ENCODE measurements around the gene MYO15B.
A peak's percentile ranks its signal among the peaks of the same experiment; 100 is the strongest.
"Not testable (repeated sequence)": the region's sequence is repeated elsewhere in the genome, so short reads cannot be mapped to it uniquely, and the experiment has no call there.

The MYO15B gene

GRCh38 chr17:75636381-75637142 is 49.0 kb downstream of the MYO15B start:
- peak overlapping the region in 1 of 2 experiments; percentile 60 for H3K27ac ChIP-seq (ENCODE audit: insufficient read depth in 1 of 2, low read depth in 1 of 2, low read length in 2 of 2, poor library complexity in 1 of 2, severe bottlenecking in 2 of 2)
- no peak overlapping the region for H3K4me3 ChIP-seq (ENCODE audit: control insufficient read depth in 1 of 7, extremely low read depth in 1 of 7, insufficient read depth in 4 of 7, low read depth in 2 of 7, low read length in 6 of 7)
- no peak for DNase-seq
- no peaks in the 10 kb centered on the region for H3K9me3 ChIP-seq (ENCODE audit: control extremely low read depth in 1 of 5, control insufficient read depth in 4 of 5, insufficient read depth in 2 of 5, low read depth in 1 of 5, low read length in 4 of 5)
- H3K27me3 ChIP-seq (replicated peaks in 2 of 5; ENCODE audit: control insufficient read depth in 4 of 5, insufficient read depth in 5 of 5, low read length in 4 of 5) = no peaks in the 10 kb centered on the region
- POLR2A ChIA-PET = interaction anchor here (1.1 to 1.5 kb wide), 3 partner anchors 9 to 30 kb away, joined by 4 to 13 read pairs (median 4); partner anchors contain the start of genes RECQL5 and SAP30BP
- CTCF ChIA-PET = interaction anchor here (1.4 to 29.3 kb wide), 8 partner anchors 8 to 116 kb away, joined by 3 to 834 read pairs (median 5); partner anchors contain the start of gene RECQL5
- H3K4me1 ChIP-seq (ENCODE audit: control extremely low read depth in 1 of 4, control insufficient read depth in 4 of 4, insufficient read depth in 4 of 4, low read length in 3 of 4) = peaks cover 0 to 44% (median 36%) of the 10 kb centered on the region in 4 experiments
- WGBS (ENCODE audit: insufficient coverage) = 99% methylated on average over 19 of the region's 19 CpGs
- H3K36me3 ChIP-seq (ENCODE audit: control insufficient read depth in 4 of 4, insufficient read depth in 4 of 4, low read length in 3 of 4) = peaks cover 0 to 9% (median 7%) of the 10 kb centered on the region in 4 experiments

GRCh38 chr17:75637143-75637538 is 49.5 kb downstream of the MYO15B start:
- no peak for DNase-seq
- Histone ChIP-seq H3K36me3 (ENCODE audit: control insufficient read depth in 4 of 4, insufficient read depth in 4 of 4, low read length in 3 of 4) (peaks cover 0 to 9% (median 6%) of the 10 kb centered on the region in 4 experiments), H3K27me3 (replicated peaks in 2 of 5; ENCODE audit: control insufficient read depth in 4 of 5, insufficient read depth in 5 of 5, low read length in 4 of 5) (no peaks in the 10 kb centered on the region), H3K4me1 (ENCODE audit: control extremely low read depth in 1 of 4, control insufficient read depth in 4 of 4, insufficient read depth in 4 of 4, low read length in 3 of 4) (peaks cover 0 to 46% (median 37%) of the 10 kb centered on the region in 4 experiments), H3K27ac (ENCODE audit: insufficient read depth in 1 of 2, low read depth in 1 of 2, low read length in 2 of 2, poor library complexity in 1 of 2, severe bottlenecking in 2 of 2) (no peak overlapping the region), H3K4me3 (ENCODE audit: control insufficient read depth in 1 of 7, extremely low read depth in 1 of 7, insufficient read depth in 4 of 7, low read depth in 2 of 7, low read length in 6 of 7) (no peak overlapping the region), H3K9me3 (ENCODE audit: control extremely low read depth in 1 of 5, control insufficient read depth in 4 of 5, insufficient read depth in 2 of 5, low read depth in 1 of 5, low read length in 4 of 5) (no peaks in the 10 kb centered on the region)
- ChIA-PET CTCF (interaction anchor here (1.8 to 29.3 kb wide), 6 partner anchors 8 to 115 kb away, joined by 5 to 834 read pairs (median 6); a partner anchor contains a TSS), POLR2A (interaction anchor here (0.6 to 1.5 kb wide), 3 partner anchors 9 to 25 kb away, joined by 3 to 7 read pairs (median 4); a partner anchor contains a TSS)
- WGBS (ENCODE audit: insufficient coverage) = 89% methylated on average over 13 of the region's 13 CpGs

GRCh38 chr17:75637551-75637950 is 50.0 kb downstream of the MYO15B start:
- no peaks in the 10 kb centered on the region for H3K27me3 ChIP-seq (replicated peaks in 2 of 5; ENCODE audit: control insufficient read depth in 4 of 5, insufficient read depth in 5 of 5, low read length in 4 of 5)
- peaks cover 0 to 9% (median 6%) of the 10 kb centered on the region in 4 experiments for H3K36me3 ChIP-seq (ENCODE audit: control insufficient read depth in 4 of 4, insufficient read depth in 4 of 4, low read length in 3 of 4)
- POLR2A ChIA-PET = interaction anchor here (0.6 to 1.3 kb wide), 2 partner anchors 9 to 25 kb away, joined by 3 to 7 read pairs; a partner anchor contains a TSS
- CTCF ChIA-PET = interaction anchor here (1.0 to 29.3 kb wide), 6 partner anchors 9 to 115 kb away, joined by 3 to 834 read pairs (median 6); a partner anchor contains a TSS
- no peak overlapping the region for H3K27ac ChIP-seq (ENCODE audit: insufficient read depth in 1 of 2, low read depth in 1 of 2, low read length in 2 of 2, poor library complexity in 1 of 2, severe bottlenecking in 2 of 2)
- DNase-seq = no peak
- H3K9me3 ChIP-seq (ENCODE audit: control extremely low read depth in 1 of 5, control insufficient read depth in 4 of 5, insufficient read depth in 2 of 5, low read depth in 1 of 5, low read length in 4 of 5) = no peaks in the 10 kb centered on the region
- H3K4me1 ChIP-seq (ENCODE audit: control extremely low read depth in 1 of 4, control insufficient read depth in 4 of 4, insufficient read depth in 4 of 4, low read length in 3 of 4) = peaks cover 0 to 50% (median 38%) of the 10 kb centered on the region in 4 experiments
- H3K4me3 ChIP-seq (ENCODE audit: control insufficient read depth in 1 of 7, extremely low read depth in 1 of 7, insufficient read depth in 4 of 7, low read depth in 2 of 7, low read length in 6 of 7) = no peak overlapping the region
- 96% methylated on average over 6 of the region's 7 CpGs for WGBS (ENCODE audit: insufficient coverage)

GRCh38 chr17:75638039-75638438 is 50.4 kb downstream of the MYO15B start:
- H3K9me3 ChIP-seq (ENCODE audit: control extremely low read depth in 1 of 5, control insufficient read depth in 4 of 5, insufficient read depth in 2 of 5, low read depth in 1 of 5, low read length in 4 of 5); H3K27ac ChIP-seq (ENCODE audit: insufficient read depth in 1 of 2, low read depth in 1 of 2, low read length in 2 of 2, poor library complexity in 1 of 2, severe bottlenecking in 2 of 2); H3K36me3 ChIP-seq (ENCODE audit: control insufficient read depth in 4 of 4, insufficient read depth in 4 of 4, low read length in 3 of 4); DNase-seq; H3K27me3 ChIP-seq (replicated peaks in 2 of 5; ENCODE audit: control insufficient read depth in 4 of 5, insufficient read depth in 5 of 5, low read length in 4 of 5); H3K4me3 ChIP-seq (ENCODE audit: control insufficient read depth in 1 of 7, extremely low read depth in 1 of 7, insufficient read depth in 4 of 7, low read depth in 2 of 7, low read length in 6 of 7): not testable (repeated sequence)
- peaks cover 0 to 47% (median 34%) of the 10 kb centered on the region in 4 experiments for H3K4me1 ChIP-seq (ENCODE audit: control extremely low read depth in 1 of 4, control insufficient read depth in 4 of 4, insufficient read depth in 4 of 4, low read length in 3 of 4)
- 87% methylated on average over 8 of the region's 12 CpGs for WGBS (ENCODE audit: insufficient coverage)
- ChIA-PET CTCF (interaction anchor here (1.0 to 29.3 kb wide), 7 partner anchors 9 to 115 kb away, joined by 3 to 834 read pairs (median 8); a partner anchor contains a TSS), POLR2A (interaction anchor here (1.3 kb wide), 1 partner anchor 8 kb away, joined by 7 read pairs; a partner anchor contains a TSS)

- no peak for DNase-seq
- no peak overlapping the region for H3K4me3 ChIP-seq (ENCODE audit: control insufficient read depth in 1 of 7, extremely low read depth in 1 of 7, insufficient read depth in 4 of 7, low read depth in 2 of 7, low read length in 6 of 7)
- CTCF ChIA-PET = interaction anchor here (0.6 to 29.3 kb wide), 5 partner anchors 13 to 124 kb away, joined by 3 to 834 read pairs (median 8); a partner anchor contains a TSS
- WGBS (ENCODE audit: insufficient coverage) = 97% methylated on average over 12 of the region's 13 CpGs
- H3K27ac ChIP-seq (ENCODE audit: insufficient read depth in 1 of 2, low read depth in 1 of 2, low read length in 2 of 2, poor library complexity in 1 of 2, severe bottlenecking in 2 of 2) = no peak overlapping the region
- H3K9me3 ChIP-seq (ENCODE audit: control extremely low read depth in 1 of 5, control insufficient read depth in 4 of 5, insufficient read depth in 2 of 5, low read depth in 1 of 5, low read length in 4 of 5) = no peaks in the 10 kb centered on the region
- peaks cover 0 to 38% (median 26%) of the 10 kb centered on the region in 4 experiments for H3K4me1 ChIP-seq (ENCODE audit: control extremely low read depth in 1 of 4, control insufficient read depth in 4 of 4, insufficient read depth in 4 of 4, low read length in 3 of 4)
- H3K27me3 ChIP-seq (replicated peaks in 2 of 5; ENCODE audit: control insufficient read depth in 4 of 5, insufficient read depth in 5 of 5, low read length in 4 of 5) = no peaks in the 10 kb centered on the region
- POLR2A ChIA-PET = no interaction called here
- peaks cover 0 to 15% (median 10%) of the 10 kb centered on the region in 4 experiments for H3K36me3 ChIP-seq (ENCODE audit: control insufficient read depth in 4 of 4, insufficient read depth in 4 of 4, low read length in 3 of 4)
Observed at GRCh38 chr17:75638893-75639292, 51.3 kb downstream of the MYO15B start.

GRCh38 chr17:75639327-75639726 is 51.7 kb downstream of the MYO15B start:
- CTCF ChIA-PET = interaction anchor here (1.0 to 29.3 kb wide), 4 partner anchors 12 to 123 kb away, joined by 3 to 834 read pairs (median 118); a partner anchor contains a TSS
- no peaks in the 10 kb centered on the region for H3K27me3 ChIP-seq (replicated peaks in 2 of 5; ENCODE audit: control insufficient read depth in 4 of 5, insufficient read depth in 5 of 5, low read length in 4 of 5)
- H3K9me3 ChIP-seq (ENCODE audit: control extremely low read depth in 1 of 5, control insufficient read depth in 4 of 5, insufficient read depth in 2 of 5, low read depth in 1 of 5, low read length in 4 of 5) = no peaks in the 10 kb centered on the region
- H3K4me1 ChIP-seq (ENCODE audit: control extremely low read depth in 1 of 4, control insufficient read depth in 4 of 4, insufficient read depth in 4 of 4, low read length in 3 of 4) = peaks cover 0 to 36% (median 23%) of the 10 kb centered on the region in 4 experiments
- no peak overlapping the region for H3K4me3 ChIP-seq (ENCODE audit: control insufficient read depth in 1 of 7, extremely low read depth in 1 of 7, insufficient read depth in 4 of 7, low read depth in 2 of 7, low read length in 6 of 7)
- H3K27ac ChIP-seq (ENCODE audit: insufficient read depth in 1 of 2, low read depth in 1 of 2, low read length in 2 of 2, poor library complexity in 1 of 2, severe bottlenecking in 2 of 2) = no peak overlapping the region
- DNase-seq = no peak
- WGBS (ENCODE audit: insufficient coverage) = 100% methylated on average over 2 of the region's 3 CpGs
- peaks cover 0 to 15% (median 10%) of the 10 kb centered on the region in 4 experiments for H3K36me3 ChIP-seq (ENCODE audit: control insufficient read depth in 4 of 4, insufficient read depth in 4 of 4, low read length in 3 of 4)
- POLR2A ChIA-PET = no interaction called here

All from common myeloid progenitor, CD34-positive (primary cell).